Tibial nerve (tissue), 4 donors: ENCODE data around the gene GNL1.

Experiments
- EP300 ChIP-seq, 2 donors: sonication (generic); formaldehyde crosslinking; IDR thresholded peaks; one replicate each; pipeline ENCODE4 v1.6.1; 2017; ENCODE audit warnings: antibody characterized with exemption in 2 of 2, mild to moderate bottlenecking in 1 of 2
- POLR2A ChIP-seq, 2 donors: fragments of 450-650 bp; IDR thresholded peaks; one replicate each; pipeline ENCODE4 v1.6.1; 2017; ENCODE audit warnings: antibody characterized with exemption in 2 of 2, mild to moderate bottlenecking in 2 of 2, moderate library complexity in 2 of 2
- TF ChIP-seq, protein P1 (sequence below), 5 experiments: fragments of 200-600 bp in 3 of 5; fragments of 450-650 bp in 2 of 5; sonication (generic) in 3 of 5; IDR thresholded peaks; one replicate each; pipeline ENCODE4 v1.5.1; 2016 to 2019; ENCODE audit warnings: antibody characterized with exemption in 5 of 5, mild to moderate bottlenecking in 3 of 5, moderate library complexity in 2 of 5

DNA sequence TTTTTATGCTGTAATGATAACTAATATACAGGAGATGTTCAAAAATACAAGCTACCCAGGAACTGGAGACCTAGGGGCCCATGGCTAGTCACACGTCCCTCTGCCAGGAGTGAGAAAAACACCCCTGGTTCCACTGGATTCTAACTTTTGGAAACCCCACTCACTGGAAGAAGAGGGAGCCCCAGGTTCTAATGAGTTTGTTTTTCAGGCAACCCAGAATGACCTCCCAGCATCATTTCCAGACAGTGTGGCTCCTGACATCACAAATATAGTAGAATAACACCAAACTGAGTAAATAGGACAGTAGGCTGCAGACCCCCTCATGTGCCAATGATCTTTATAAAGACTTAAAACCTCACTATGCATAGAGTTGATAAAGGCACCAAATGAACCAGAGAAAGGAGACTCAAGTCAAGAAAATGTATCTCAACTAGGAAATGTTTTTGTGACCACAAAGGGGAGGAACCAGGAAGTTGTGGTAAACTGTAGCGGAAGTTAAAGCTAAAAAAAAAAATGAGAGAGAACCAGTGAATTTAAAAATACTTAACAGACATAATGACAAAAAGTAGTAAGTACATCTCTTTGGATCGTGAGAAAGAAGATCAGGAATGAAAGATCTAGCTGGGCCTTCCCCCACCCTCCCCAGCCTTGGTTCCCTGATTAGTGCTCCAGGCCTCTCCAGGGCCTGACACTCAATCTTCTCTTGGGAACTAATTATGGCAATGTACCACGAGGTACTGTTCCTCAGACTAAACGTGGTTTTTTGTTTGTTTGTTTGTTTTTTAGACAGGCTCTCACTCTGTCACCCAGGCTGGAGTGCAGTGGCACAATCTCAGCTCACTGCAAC lies 47.2 kb downstream of the GNL1 start:
- no peak for TF ChIP-seq POLR2A (IDR thresholded peaks at IDR 0.05)
- TF ChIP-seq, protein P1, sequence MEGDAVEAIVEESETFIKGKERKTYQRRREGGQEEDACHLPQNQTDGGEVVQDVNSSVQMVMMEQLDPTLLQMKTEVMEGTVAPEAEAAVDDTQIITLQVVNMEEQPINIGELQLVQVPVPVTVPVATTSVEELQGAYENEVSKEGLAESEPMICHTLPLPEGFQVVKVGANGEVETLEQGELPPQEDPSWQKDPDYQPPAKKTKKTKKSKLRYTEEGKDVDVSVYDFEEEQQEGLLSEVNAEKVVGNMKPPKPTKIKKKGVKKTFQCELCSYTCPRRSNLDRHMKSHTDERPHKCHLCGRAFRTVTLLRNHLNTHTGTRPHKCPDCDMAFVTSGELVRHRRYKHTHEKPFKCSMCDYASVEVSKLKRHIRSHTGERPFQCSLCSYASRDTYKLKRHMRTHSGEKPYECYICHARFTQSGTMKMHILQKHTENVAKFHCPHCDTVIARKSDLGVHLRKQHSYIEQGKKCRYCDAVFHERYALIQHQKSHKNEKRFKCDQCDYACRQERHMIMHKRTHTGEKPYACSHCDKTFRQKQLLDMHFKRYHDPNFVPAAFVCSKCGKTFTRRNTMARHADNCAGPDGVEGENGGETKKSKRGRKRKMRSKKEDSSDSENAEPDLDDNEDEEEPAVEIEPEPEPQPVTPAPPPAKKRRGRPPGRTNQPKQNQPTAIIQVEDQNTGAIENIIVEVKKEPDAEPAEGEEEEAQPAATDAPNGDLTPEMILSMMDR (IDR thresholded peaks at IDR 0.05), result no peak
- no peak for TF ChIP-seq EP300 (IDR thresholded peaks at IDR 0.05)
